Fibroblast of peridontal ligament (primary cell): ENCODE results near the gene CCDC32.
A peak's percentile ranks its signal among the peaks of the same experiment; 100 is the strongest.

Experiments
- DNase-seq: peaks from one replicate; pipeline ENCODE4 v3.0.0-alpha.2; 2010; ENCODE audit errors: extremely low read depth

CCDC32 gene

DNA sequence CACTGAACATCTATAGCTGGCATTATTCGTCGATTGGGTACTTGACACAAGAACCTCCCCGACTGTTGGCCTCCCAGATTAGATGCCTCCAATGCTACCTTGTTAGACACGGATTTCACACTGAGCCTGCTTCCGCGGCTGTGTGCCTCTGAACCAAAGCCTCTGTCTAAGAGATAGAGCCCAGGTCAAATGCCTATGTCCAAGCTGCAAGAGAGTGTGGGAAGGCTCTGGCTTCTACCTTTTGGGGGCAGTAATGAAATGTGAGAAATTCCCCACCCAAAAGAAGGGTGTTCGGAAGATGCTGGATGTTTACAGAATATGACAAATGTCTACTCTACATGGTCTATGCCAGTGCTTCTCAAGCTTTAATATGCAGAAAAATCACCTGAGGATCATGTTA, 2.3 kb upstream of the CCDC32 start:
- no peak for DNase-seq

GRCh38 chr15:40565333-40566238, 744 bp upstream of the CCDC32 start:
- no peak for DNase-seq

- DNase-seq: no peak
Measured at GRCh38 chr15:40563426-40563825, 1.4 kb downstream of the CCDC32 start.

GRCh38 chr15:40562691-40563090, 2.2 kb downstream of the CCDC32 start:
- no peak for DNase-seq

- DNase-seq: no peak
Measured at GRCh38 chr15:40558952-40559742, 5.7 kb downstream of the CCDC32 start.

DNA sequence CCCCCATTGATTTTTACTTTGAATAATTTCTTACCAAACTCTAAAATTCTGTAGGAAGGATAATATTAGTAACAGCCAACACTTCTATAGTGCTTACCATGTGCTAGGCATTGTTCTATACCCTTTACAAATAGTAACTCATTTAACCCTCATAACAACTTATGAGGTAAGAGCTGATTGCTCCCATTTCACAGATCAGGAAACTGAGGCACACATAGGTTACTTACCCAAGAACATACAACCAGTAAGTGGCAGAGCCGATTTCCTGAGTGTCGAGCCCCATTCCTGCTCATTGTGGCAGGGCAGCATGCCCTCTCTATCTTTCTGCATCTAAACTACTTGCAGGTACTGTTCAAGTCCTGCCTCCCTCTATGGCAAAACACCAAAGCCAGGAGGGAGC, 9.0 kb downstream of the CCDC32 start:
- DNase-seq: no peak

- no peak for DNase-seq
Measured at GRCh38 chr15:40554161-40554525, 10.7 kb downstream of the CCDC32 start.

GRCh38 chr15:40550341-40551037, 14.4 kb downstream of the CCDC32 start:
- DNase-seq: no peak

GRCh38 chr15:40549894-40550293, 14.9 kb downstream of the CCDC32 start:
- DNase-seq: no peak

- DNase-seq: no peak
Measured at GRCh38 chr15:40548610-40549009, 16.2 kb downstream of the CCDC32 start.

DNA sequence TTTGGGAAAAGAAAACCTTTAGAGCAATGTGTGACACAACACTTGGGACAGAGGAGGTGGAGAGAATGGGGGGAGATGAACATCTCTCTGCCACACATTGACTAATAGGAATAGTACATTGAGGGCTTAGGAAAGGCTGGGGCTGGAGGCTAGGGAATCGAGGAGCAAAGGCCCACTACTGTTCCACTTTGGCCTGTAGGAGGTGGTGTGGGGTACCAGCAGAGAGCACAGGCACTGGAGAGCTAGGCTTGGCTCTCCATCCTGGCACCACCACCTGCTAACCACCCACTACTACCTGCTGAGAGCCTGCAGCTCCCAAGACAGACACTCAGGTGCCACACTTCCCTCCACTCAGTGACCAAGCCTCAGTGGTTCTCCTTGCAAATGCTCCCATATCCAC, 19.4 kb downstream of the CCDC32 start:
- no peak for DNase-seq

- DNase-seq: no peak
Measured at GRCh38 chr15:40543631-40544294, 21.1 kb downstream of the CCDC32 start.

GRCh38 chr15:40543082-40543481, 21.8 kb downstream of the CCDC32 start:
- DNase-seq: no peak

- no peak for DNase-seq
Measured at GRCh38 chr15:40538976-40539375, 25.9 kb downstream of the CCDC32 start.

DNA sequence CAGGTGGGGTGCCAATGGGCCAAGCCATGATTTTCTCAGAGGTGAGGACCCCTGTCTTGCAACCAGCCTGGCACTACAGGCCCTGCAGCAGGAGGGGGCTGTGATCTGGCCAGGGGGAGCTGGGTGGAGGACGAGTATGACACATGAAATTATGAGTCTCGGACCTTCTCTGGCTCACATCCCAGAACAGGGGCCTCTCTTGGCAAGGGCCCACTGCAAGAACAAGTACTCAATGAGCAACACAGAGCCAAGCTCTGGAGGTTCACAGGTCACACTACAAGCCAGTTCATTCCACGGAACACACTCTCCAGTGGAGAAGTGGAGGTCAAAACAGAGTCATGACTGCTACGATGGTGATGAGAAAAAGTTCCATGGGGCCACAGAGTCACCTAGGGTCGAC, 28.3 kb downstream of the CCDC32 start:
- DNase-seq: peak; percentile 6

GRCh38 chr15:40534371-40534770, 30.5 kb downstream of the CCDC32 start:
- DNase-seq: no peak

DNA sequence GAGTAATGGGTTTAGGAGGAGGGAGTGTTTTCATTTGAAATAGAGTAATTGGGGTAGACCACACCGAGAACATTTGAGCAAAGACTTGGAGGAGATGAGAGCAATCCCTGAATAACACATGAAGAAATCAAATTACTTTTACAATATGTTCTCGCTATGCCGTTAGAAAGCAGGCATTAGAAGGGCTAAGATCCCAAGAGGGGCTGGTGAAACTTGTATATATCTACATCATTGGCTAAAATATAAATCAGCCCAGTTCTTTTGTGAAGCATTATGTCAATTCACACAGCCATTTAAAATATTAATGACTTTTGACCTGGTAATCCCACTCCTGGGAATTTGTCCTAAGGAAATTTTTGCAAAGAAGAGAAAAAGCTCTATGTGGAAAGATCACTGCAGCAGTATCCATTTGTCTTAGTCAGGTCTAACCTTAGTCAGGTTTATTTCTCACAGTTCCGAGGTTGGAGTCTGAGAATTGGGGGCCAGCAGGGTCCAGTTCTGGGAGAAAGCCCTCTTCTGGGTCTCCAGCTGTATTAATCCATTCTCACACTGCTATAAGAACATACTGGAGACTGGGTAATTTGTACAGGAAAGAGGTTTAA, 31.0 kb downstream of the CCDC32 start:
- DNase-seq: no peak

DNA sequence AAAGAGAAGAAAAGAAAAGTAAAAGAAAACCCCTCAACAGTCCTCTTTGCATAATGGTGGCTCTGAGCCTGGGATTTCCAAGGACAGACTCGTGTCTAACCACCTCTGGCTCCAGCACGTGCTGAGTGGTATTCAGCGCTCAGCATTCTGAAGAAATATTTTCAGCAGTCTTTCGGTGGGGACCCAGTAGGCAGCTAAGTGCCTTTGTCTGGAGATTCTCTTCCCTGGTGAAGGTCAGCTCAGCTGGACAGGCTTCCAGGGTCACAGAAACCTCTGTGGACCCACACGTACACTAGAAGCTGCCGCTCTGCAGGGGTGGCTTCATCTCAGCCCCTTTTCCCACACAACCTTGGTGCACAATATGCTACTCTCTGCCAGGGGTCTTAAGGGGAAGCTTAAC, 36.0 kb downstream of the CCDC32 start:
- DNase-seq: no peak

DNA sequence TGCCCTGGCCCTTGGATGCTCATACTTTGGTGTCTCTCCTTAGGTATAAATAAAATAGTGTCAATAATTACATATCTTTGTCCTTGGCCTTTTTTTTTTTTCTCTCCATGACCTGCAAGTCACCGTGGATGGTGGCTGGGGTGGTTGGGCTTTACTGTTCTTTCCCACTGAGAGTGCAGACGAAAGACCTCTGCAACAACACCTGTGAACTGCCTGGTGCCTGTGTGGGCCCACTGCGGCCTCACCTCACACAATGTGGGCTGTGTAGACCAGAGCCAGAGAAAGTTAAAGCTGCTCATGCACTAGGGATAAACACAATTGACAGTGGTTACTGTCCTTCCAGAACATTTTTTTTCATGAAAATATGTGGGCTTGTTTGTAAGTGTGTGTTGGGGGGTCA, 39.0 kb downstream of the CCDC32 start:
- no peak for DNase-seq

DNA sequence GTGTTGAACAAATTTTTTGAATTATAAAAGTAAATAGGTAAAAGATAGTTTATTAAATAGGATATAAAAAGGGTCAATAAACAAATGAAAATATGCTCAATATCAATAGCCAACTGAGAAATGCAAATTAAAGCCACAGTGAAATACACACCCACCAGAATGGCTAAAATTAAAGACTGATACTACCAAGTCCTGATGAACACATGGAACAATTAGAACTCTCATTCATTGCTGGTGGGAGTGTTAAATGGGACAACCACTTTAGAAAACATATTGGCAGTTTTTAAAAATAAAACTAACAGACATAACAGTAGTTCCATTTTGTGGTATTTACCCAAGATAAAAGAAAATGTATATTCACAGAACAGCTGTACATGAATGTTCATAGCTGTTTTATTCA, 41.2 kb downstream of the CCDC32 start:
- no peak for DNase-seq

- DNase-seq: no peak
Measured at GRCh38 chr15:40516322-40516721, 48.5 kb downstream of the CCDC32 start.

GRCh38 chr15:40513609-40514008, 51.2 kb downstream of the CCDC32 start:
- DNase-seq: no peak
